Panc1 (cell line): ENCODE measurements around the gene SMYD2.

Experiments used
- POLR2AphosphoS5 ChIP-seq: IDR thresholded peaks from 2 replicates; pipeline ENCODE4 v1.6.1; 2012; ENCODE audit warnings: mild to moderate bottlenecking, low read depth, low read length, moderate library complexity
- SIN3A ChIP-seq: IDR thresholded peaks from 2 replicates; pipeline ENCODE4 v1.6.1; 2012; ENCODE audit warnings: low read depth, mild to moderate bottlenecking, low read length, moderate library complexity, borderline replicate concordance; ENCODE audit not compliant: insufficient read depth
- TF ChIP-seq, protein P1 (sequence below): fragments of 450-650 bp; IDR thresholded peaks from 2 replicates; pipeline ENCODE4 v1.5.1; 2017; ENCODE audit warnings: mild to moderate bottlenecking

DNA sequence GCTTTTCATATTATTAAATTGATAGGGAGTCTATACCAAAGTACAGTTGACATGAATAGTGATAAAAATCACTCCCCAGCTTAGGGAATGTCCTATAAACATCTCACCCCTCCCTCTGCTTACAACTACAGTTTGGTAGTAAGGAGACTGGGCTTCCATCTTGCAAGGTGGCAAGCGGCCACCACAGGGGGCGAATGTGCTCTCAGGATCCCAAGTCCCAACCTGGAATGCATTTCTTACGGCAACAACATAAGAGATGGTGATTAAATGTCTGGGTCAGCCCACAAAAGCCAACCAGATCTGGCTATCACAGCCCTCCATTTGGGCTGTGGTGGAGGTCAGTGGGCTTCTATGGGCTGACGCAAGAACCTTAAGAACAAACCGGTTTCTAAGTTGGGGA is 68.0 kb downstream of the SMYD2 start:
- TF ChIP-seq POLR2AphosphoS5 (no peak), SIN3A (no peak)
- TF ChIP-seq, protein P1, sequence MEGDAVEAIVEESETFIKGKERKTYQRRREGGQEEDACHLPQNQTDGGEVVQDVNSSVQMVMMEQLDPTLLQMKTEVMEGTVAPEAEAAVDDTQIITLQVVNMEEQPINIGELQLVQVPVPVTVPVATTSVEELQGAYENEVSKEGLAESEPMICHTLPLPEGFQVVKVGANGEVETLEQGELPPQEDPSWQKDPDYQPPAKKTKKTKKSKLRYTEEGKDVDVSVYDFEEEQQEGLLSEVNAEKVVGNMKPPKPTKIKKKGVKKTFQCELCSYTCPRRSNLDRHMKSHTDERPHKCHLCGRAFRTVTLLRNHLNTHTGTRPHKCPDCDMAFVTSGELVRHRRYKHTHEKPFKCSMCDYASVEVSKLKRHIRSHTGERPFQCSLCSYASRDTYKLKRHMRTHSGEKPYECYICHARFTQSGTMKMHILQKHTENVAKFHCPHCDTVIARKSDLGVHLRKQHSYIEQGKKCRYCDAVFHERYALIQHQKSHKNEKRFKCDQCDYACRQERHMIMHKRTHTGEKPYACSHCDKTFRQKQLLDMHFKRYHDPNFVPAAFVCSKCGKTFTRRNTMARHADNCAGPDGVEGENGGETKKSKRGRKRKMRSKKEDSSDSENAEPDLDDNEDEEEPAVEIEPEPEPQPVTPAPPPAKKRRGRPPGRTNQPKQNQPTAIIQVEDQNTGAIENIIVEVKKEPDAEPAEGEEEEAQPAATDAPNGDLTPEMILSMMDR = no peak
